Aortic smooth muscle cell (primary cell): ENCODE data around the gene CAT. TPM values are rescaled to one million over a fixed set of nuclear protein-coding genes. Genes with fewer than 3 reads are reported as not detected.

ENCODE experiments used
- total RNA-seq: library from RNA; depleted of rRNA; stranded (reverse); fragments of >200 nt; gene quantifications from 2 replicates; pipeline ENCODE4 v1.2.3, GENCODE V29; 2014

The CAT gene
- 55.5 and 73.9 TPM in 2 replicates for total RNA-seq

DNA sequence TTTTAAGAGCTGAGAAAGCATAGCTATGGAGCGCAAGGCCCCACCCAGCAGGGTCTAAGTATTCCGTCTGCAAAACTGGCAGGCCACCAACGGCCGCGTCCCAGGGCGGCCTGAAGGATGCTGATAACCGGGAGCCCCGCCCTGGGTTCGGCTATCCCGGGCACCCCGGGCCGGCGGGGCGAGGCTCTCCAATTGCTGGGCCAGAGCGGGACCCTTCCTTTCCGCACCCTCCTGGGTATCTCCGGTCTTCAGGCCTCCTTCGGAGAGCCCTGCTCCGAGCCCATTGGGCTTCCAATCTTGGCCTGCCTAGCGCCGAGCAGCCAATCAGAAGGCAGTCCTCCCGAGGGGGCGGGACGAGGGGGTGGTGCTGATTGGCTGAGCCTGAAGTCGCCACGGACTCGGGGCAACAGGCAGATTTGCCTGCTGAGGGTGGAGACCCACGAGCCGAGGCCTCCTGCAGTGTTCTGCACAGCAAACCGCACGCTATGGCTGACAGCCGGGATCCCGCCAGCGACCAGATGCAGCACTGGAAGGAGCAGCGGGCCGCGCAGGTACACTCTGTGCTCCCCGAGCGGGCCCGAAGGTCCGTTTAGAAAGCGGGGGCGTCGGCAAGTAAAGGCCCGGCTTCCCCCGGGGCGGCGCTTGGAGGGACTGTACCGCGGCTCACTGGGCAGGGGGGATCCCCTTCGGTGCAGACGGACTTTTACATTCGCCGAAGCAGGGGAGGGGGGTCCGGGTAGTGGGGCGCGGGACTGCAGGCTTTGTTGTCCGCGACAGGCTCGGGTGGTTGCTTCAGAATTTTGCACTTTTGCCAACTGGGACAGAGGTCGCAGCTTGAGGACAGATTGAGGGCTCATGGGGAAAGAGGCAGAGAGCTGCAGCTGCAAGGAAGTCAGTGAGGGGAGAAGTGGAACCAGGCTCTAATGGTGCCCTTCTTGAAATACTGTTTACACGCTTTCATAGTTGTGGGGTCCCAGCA is at the start of gene CAT:
Gene CAT, plus strand, starts transcription at position 406 of the 979 bp plus-strand sequence. Its CDS starts 80 bp downstream, at position 486.

DNA sequence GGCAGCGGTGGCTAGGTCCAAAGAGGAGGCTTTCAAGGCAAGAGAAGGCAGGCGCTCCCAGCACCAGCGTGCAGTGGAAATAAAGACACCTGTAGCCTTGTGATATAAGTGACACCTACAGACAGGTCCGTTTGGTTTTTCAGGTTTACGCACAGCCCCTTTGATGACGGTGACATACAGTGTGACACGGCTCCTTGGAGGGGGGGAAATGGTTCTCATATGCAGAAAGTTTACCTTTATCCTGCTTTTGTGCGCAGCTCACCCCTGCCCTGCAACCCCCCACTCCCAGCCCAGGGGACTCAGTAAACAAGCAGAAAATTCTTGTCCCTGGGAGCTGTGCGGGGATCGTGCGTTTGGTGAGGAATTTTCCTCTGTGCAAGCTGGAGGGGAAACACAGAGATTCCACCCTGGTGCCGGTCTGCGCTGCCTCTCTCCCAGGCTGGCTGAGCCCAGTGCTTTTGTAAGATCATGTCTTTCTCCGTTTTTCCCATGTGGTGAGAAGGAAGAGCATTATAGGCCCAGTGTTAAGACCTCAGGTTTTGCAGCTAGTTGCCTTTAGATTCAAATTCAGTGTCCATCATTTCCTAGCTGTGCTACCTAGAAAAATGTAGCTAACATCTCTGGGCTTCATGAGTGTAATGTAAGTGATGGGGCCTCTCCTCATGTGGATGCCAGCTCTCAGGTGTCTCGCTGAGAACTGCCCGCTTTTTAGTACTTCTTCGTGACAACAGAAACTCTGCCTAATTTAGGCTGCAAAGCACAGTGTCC is 75.1 kb downstream of the CAT start, which contains the start of gene ELF5:
Gene ELF5, minus strand, starts transcription at position 113 of the 768 bp plus-strand sequence. CDS start 8,045 bp downstream, outside the sequence.

Other genes with a start within 250 kb of the CAT start
- gene ABTB2, start 80.9 kb upstream of the CAT start, total RNA-seq = 3.0 and 3.1 TPM in 2 replicates
- gene ELF5, start 74.9 kb downstream of the CAT start, total RNA-seq = not detected in 2 replicates
- gene EHF, start 182.2 kb downstream of the CAT start, total RNA-seq = 0.06 and 0.53 TPM in 2 replicates